ENCODE measurements around the gene DEPDC5. TPM values are rescaled to one million over a fixed set of nuclear protein-coding genes. Genes with fewer than 3 reads are reported as not detected.

DEPDC5 gene
- total RNA-seq, 1 donor from 2014 or later: 14.8 TPM

GRCh38 chr22:31723723-31724122, 30.1 kb upstream of the DEPDC5 start:
- no peak for DNase-seq (ENCODE audit: low spot score)
- Mint-ChIP-seq H3K9me3 (ENCODE audit: low read depth) (no peaks in the 10 kb centered on the region), H3K4me3 (ENCODE audit: unreplicated experiment) (no peak overlapping the region), H3K36me3 (ENCODE audit: low read depth) (peaks cover 4% of the 10 kb centered on the region), H3K27me3 (ENCODE audit: low read depth) (no peaks in the 10 kb centered on the region), H3K27ac (ENCODE audit: unreplicated experiment) (no peak overlapping the region), H3K4me1 (ENCODE audit: low read depth) (no peaks in the 10 kb centered on the region)
- TF ChIP-seq CTCF (IDR thresholded peaks at IDR 0.05): no peak

GRCh38 chr22:31726692-31727091, 27.1 kb upstream of the DEPDC5 start:
- Mint-ChIP-seq H3K9me3 (ENCODE audit: low read depth) (no peaks in the 10 kb centered on the region), H3K4me3 (ENCODE audit: unreplicated experiment) (no peak overlapping the region), H3K27ac (ENCODE audit: unreplicated experiment) (no peak overlapping the region), H3K36me3 (ENCODE audit: low read depth) (peaks cover 2% of the 10 kb centered on the region), H3K4me1 (ENCODE audit: low read depth) (peaks cover 3% of the 10 kb centered on the region), H3K27me3 (ENCODE audit: low read depth) (no peaks in the 10 kb centered on the region)
- TF ChIP-seq CTCF (IDR thresholded peaks at IDR 0.05): no peak
- DNase-seq (ENCODE audit: low spot score): no peak

- Mint-ChIP-seq H3K9me3 (ENCODE audit: low read depth) (no peaks in the 10 kb centered on the region), H3K27ac (ENCODE audit: unreplicated experiment) (no peak overlapping the region), H3K36me3 (ENCODE audit: low read depth) (peaks cover 2% of the 10 kb centered on the region), H3K4me3 (ENCODE audit: unreplicated experiment) (no peak overlapping the region), H3K4me1 (ENCODE audit: low read depth) (peaks cover 3% of the 10 kb centered on the region), H3K27me3 (ENCODE audit: low read depth) (no peaks in the 10 kb centered on the region)
- no peak for DNase-seq (ENCODE audit: low spot score)
- TF ChIP-seq CTCF (IDR thresholded peaks at IDR 0.05): no peak
These were observed 25.0 kb upstream of the DEPDC5 start for GRCh38 chr22:31728857-31729256.

- no peak overlapping the region for H3K4me3 Mint-ChIP-seq (ENCODE audit: unreplicated experiment)
- H3K36me3 Mint-ChIP-seq (ENCODE audit: low read depth): peaks cover 5% of the 10 kb centered on the region
- DNase-seq (ENCODE audit: low spot score): no peak
- peak; percentile 40 for TF ChIP-seq CTCF (IDR thresholded peaks at IDR 0.05)
- no peaks in the 10 kb centered on the region for H3K27me3 Mint-ChIP-seq (ENCODE audit: low read depth)
- H3K4me1 Mint-ChIP-seq (ENCODE audit: low read depth): peaks cover 11% of the 10 kb centered on the region
- H3K9me3 Mint-ChIP-seq (ENCODE audit: low read depth): no peaks in the 10 kb centered on the region
- H3K27ac Mint-ChIP-seq (ENCODE audit: unreplicated experiment): no peak overlapping the region
These were observed 23.5 kb upstream of the DEPDC5 start for GRCh38 chr22:31730344-31730711.

GRCh38 chr22:31732089-31732829, 21.6 kb upstream of the DEPDC5 start:
- no peaks in the 10 kb centered on the region for H3K27me3 Mint-ChIP-seq (ENCODE audit: low read depth)
- TF ChIP-seq CTCF (IDR thresholded peaks at IDR 0.05): no peak
- H3K27ac Mint-ChIP-seq (ENCODE audit: unreplicated experiment): no peak overlapping the region
- H3K36me3 Mint-ChIP-seq (ENCODE audit: low read depth): peaks cover 5% of the 10 kb centered on the region
- no peak for DNase-seq (ENCODE audit: low spot score)
- no peaks in the 10 kb centered on the region for H3K9me3 Mint-ChIP-seq (ENCODE audit: low read depth)
- H3K4me3 Mint-ChIP-seq (ENCODE audit: unreplicated experiment): no peak overlapping the region
- peaks cover 11% of the 10 kb centered on the region for H3K4me1 Mint-ChIP-seq (ENCODE audit: low read depth)

Measured in chondrocyte (in vitro differentiated cells).